GM23248 (cell line): ENCODE measurements around the gene TMEM131.

Experiments used
- EZH2 ChIP-seq: fragments of 200-600 bp; sonication (generic); IDR thresholded peaks from 2 replicates; pipeline ENCODE4 v1.6.1; 2018; ENCODE audit warnings: antibody characterized with exemption, mild to moderate bottlenecking; ENCODE audit not compliant: insufficient read depth, poor library complexity, severe bottlenecking
- EZH2phosphoT487 ChIP-seq: fragments of 200-600 bp; sonication (generic); IDR thresholded peaks from 2 replicates; pipeline ENCODE4 v1.6.1; 2018; ENCODE audit warnings: antibody characterized with exemption, moderate library complexity, mild to moderate bottlenecking, low read depth; ENCODE audit not compliant: insufficient read depth

GRCh38 chr2:97851172-97851571, 144.6 kb downstream of the TMEM131 start:
- no peak for TF ChIP-seq EZH2
- TF ChIP-seq EZH2phosphoT487: no peak
